Measurements from ENCODE around the gene IGLL5.

IGLL5 gene

GRCh38 chr22:22909605-22910271, 22.1 kb downstream of the IGLL5 start:
- Histone ChIP-seq H3K4me3 (ENCODE audit: severe bottlenecking) (no peak overlapping the region), H3K9me3 (ENCODE audit: severe bottlenecking) (peaks cover 8% of the 10 kb centered on the region), H3K4me1 (ENCODE audit: insufficient read depth, poor library complexity, severe bottlenecking) (no peaks in the 10 kb centered on the region), H3K27ac (ENCODE audit: poor library complexity, severe bottlenecking) (no peak overlapping the region), H3K36me3 (ENCODE audit: low read depth) (no peaks in the 10 kb centered on the region), H3K27me3 (ENCODE audit: insufficient read depth, poor library complexity, severe bottlenecking) (peaks cover 14% of the 10 kb centered on the region)
- no peak for DNase-seq (ENCODE audit: low spot score)
- no peak for ATAC-seq (ENCODE audit: low read depth)
- TF ChIP-seq, protein P1, sequence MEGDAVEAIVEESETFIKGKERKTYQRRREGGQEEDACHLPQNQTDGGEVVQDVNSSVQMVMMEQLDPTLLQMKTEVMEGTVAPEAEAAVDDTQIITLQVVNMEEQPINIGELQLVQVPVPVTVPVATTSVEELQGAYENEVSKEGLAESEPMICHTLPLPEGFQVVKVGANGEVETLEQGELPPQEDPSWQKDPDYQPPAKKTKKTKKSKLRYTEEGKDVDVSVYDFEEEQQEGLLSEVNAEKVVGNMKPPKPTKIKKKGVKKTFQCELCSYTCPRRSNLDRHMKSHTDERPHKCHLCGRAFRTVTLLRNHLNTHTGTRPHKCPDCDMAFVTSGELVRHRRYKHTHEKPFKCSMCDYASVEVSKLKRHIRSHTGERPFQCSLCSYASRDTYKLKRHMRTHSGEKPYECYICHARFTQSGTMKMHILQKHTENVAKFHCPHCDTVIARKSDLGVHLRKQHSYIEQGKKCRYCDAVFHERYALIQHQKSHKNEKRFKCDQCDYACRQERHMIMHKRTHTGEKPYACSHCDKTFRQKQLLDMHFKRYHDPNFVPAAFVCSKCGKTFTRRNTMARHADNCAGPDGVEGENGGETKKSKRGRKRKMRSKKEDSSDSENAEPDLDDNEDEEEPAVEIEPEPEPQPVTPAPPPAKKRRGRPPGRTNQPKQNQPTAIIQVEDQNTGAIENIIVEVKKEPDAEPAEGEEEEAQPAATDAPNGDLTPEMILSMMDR (IDR thresholded peaks at IDR 0.05; ENCODE audit: poor library complexity, severe bottlenecking): no peak

- DNase-seq (ENCODE audit: low spot score): no peak
- H3K9me3 ChIP-seq (ENCODE audit: severe bottlenecking): peaks cover 12% of the 10 kb centered on the region
- H3K27me3 ChIP-seq (ENCODE audit: insufficient read depth, poor library complexity, severe bottlenecking): peaks cover 14% of the 10 kb centered on the region
- no peaks in the 10 kb centered on the region for H3K36me3 ChIP-seq (ENCODE audit: low read depth)
- no peak overlapping the region for H3K4me3 ChIP-seq (ENCODE audit: severe bottlenecking)
- no peaks in the 10 kb centered on the region for H3K4me1 ChIP-seq (ENCODE audit: insufficient read depth, poor library complexity, severe bottlenecking)
- no peak overlapping the region for H3K27ac ChIP-seq (ENCODE audit: poor library complexity, severe bottlenecking)
- no peak for ATAC-seq (ENCODE audit: low read depth)
- TF ChIP-seq, protein P1 (IDR thresholded peaks at IDR 0.05; ENCODE audit: poor library complexity, severe bottlenecking): no peak
Observed at GRCh38 chr22:22910272-22911240, 22.9 kb downstream of the IGLL5 start.

DNA sequence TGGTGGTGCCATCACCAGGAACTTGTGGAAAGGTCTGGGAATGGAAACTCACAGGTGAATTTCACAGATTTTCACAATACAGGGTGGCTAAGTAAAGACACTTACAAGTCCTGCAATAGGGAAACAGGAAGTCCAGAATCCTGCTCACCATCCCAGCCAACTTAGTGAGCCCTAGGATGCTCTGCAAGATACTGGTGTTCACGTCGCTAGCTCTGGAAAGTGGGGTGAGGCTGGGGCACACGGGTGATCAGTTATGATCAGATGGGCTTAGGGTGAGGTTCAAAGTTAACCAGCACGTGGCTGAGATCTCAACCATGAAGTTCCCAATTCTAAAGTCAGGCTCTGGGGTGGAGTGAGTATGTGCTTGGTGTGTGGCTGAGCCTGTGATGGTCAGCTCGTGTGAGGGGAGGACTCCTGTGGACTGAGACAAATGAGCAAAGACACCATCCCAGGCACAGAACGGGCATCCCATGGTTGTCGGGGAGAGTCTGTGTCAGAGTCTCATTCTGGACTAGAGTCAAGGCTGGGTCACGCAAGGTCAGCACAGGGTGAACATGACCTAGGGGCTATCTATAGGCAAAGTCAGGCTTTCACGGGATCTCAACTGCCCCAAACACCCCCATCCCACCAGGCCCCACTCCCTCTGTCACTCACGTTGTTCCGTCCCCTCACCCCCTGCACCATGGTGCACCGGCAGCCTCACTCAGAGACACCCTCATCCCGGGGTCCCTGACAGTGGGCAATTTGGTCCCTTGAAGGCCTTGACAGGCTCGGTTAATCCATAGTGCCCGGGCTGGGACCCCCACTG, 23.9 kb downstream of the IGLL5 start:
- no peak overlapping the region for H3K27ac ChIP-seq (ENCODE audit: poor library complexity, severe bottlenecking)
- no peaks in the 10 kb centered on the region for H3K36me3 ChIP-seq (ENCODE audit: low read depth)
- ATAC-seq (ENCODE audit: low read depth) (no peak), DNase-seq (ENCODE audit: low spot score) (no peak)
- peaks cover 12% of the 10 kb centered on the region for H3K9me3 ChIP-seq (ENCODE audit: severe bottlenecking)
- TF ChIP-seq, protein P1 (IDR thresholded peaks at IDR 0.05; ENCODE audit: poor library complexity, severe bottlenecking): no peak
- H3K4me3 ChIP-seq (ENCODE audit: severe bottlenecking): no peak overlapping the region
- no peaks in the 10 kb centered on the region for H3K4me1 ChIP-seq (ENCODE audit: insufficient read depth, poor library complexity, severe bottlenecking)
- peaks cover 14% of the 10 kb centered on the region for H3K27me3 ChIP-seq (ENCODE audit: insufficient read depth, poor library complexity, severe bottlenecking)

DNA sequence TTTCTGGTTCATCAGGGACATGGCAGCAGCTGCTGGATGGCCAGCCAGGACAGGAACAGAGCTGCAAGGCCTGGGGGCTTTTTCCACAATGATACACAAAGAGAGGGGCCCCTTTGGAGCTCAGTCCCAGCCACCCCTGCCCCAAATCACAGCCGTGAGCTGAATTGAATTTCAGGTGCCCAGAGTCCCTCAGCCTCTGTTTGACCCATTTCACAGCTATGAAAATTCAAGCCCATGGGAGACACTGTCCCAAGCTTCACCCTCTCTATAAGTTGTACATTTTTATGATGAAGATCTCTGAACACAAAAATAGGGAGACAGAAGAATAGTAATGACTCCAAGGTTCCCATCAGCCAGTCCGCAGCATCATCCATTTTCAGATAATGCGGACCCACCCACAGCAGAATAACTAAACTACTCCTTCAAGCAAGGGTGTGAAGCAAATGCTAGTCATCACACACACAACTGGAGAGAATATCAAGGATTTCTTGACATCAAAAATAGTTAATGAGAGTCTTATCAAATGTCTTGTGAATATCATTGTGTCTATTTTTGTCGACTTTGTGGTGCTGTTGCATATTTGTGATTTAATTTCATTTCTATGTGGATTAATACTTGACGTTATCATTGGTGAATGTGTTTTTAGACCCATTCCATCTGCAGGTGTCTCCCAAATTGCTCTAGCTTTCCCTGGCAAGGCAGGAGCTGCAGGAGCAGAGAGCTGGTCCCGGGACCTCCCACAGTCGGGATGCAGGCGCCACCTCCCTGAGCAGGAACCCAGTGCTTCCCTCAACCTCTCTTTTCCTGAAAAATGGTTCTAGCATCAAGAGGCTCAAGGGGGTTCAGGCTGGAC, 24.7 kb downstream of the IGLL5 start:
- TF ChIP-seq, protein P1 (IDR thresholded peaks at IDR 0.05; ENCODE audit: poor library complexity, severe bottlenecking): no peak
- no peaks in the 10 kb centered on the region for H3K4me1 ChIP-seq (ENCODE audit: insufficient read depth, poor library complexity, severe bottlenecking)
- ATAC-seq (ENCODE audit: low read depth) (no peak), DNase-seq (ENCODE audit: low spot score) (no peak)
- H3K36me3 ChIP-seq (ENCODE audit: low read depth): no peaks in the 10 kb centered on the region
- H3K27ac ChIP-seq (ENCODE audit: poor library complexity, severe bottlenecking): no peak overlapping the region
- no peak overlapping the region for H3K4me3 ChIP-seq (ENCODE audit: severe bottlenecking)
- peaks cover 8% of the 10 kb centered on the region for H3K27me3 ChIP-seq (ENCODE audit: insufficient read depth, poor library complexity, severe bottlenecking)
- H3K9me3 ChIP-seq (ENCODE audit: severe bottlenecking): peaks cover 12% of the 10 kb centered on the region

Measured in RWPE2 (cell line).